WTC11 (cell line): ENCODE results near the gene MRPL54. TPM values are rescaled to one million over a fixed set of nuclear protein-coding genes. Genes with fewer than 3 reads are reported as not detected.

Experiments
- ATAC-seq: fragments of 200-7000 bp; cut with Tn5 transposase; 2 replicates; pipeline ENCODE4 v1.10.0; 2021; ENCODE audit warnings: mild to moderate bottlenecking, moderate library complexity
- Bru-seq: library from RNA; stranded (reverse); fragments of 400-500 nt; gene quantifications from one replicate; lab custom pipeline; 2021; lab: Mats Ljungman, UMichigan
- CTCF ChIA-PET: fragments of 300-600 bp; sonication (Branson Sonifier 250); formaldehyde crosslinking; loops from one replicate; lab custom pipeline; 2021; ENCODE audit warnings: antibody characterized with exemption; lab: Charles Lee
- POLR2A ChIA-PET: fragments of 350-600 bp; sonication (Branson Sonifier 250); formaldehyde crosslinking; loops from one replicate; lab custom pipeline; 2021; ENCODE audit warnings: antibody characterized with exemption; lab: Charles Lee
- DNase-seq: peaks from one replicate; pipeline ENCODE4 v3.0.0; 2021; ENCODE audit warnings: low spot score
- H3K27ac Mint-ChIP-seq: 2 replicates; pipeline ENCODE4 v1.8.0; 2021; ENCODE audit warnings: mixed read lengths
- H3K27me3 Mint-ChIP-seq: 2 replicates; pipeline ENCODE4 v1.8.0; 2021; ENCODE audit warnings: low read depth, mild to moderate bottlenecking, moderate library complexity, mixed read lengths
- H3K36me3 Mint-ChIP-seq: 2 replicates; pipeline ENCODE4 v1.8.0; 2021; ENCODE audit warnings: mixed read lengths
- H3K4me1 Mint-ChIP-seq: 2 replicates; pipeline ENCODE4 v1.8.0; 2022; ENCODE audit warnings: mixed read lengths
- H3K4me3 Mint-ChIP-seq: 2 replicates; pipeline ENCODE4 v1.8.0; 2021; ENCODE audit warnings: mild to moderate bottlenecking, moderate library complexity, mixed read lengths
- H3K9me3 Mint-ChIP-seq: 2 replicates; pipeline ENCODE4 v1.8.0; 2021; ENCODE audit warnings: mixed read lengths
- AFF4 ChIP-seq: sonication (generic); formaldehyde crosslinking; IDR thresholded peaks from 2 replicates; pipeline ENCODE4 v1.8.1; 2023; ENCODE audit warnings: mild to moderate bottlenecking, missing genetic modification reagents, borderline replicate concordance
- ATF3 ChIP-seq: sonication (generic); formaldehyde crosslinking; conservative IDR thresholded peaks from 2 replicates; pipeline ENCODE4 v1.8.1; 2022; ENCODE audit warnings: mild to moderate bottlenecking, missing genetic modification reagents
- CREM ChIP-seq: sonication (generic); formaldehyde crosslinking; IDR thresholded peaks from 2 replicates; pipeline ENCODE4 v1.8.1; 2022; ENCODE audit warnings: mild to moderate bottlenecking, missing genetic modification reagents, moderate library complexity
- CTCF ChIP-seq: fragments of 200-600 bp; IDR thresholded peaks from 2 replicates; pipeline ENCODE4 v1.8.0; 2022; ENCODE audit warnings: antibody characterized with exemption
- ESRRA ChIP-seq: sonication (generic); formaldehyde crosslinking; IDR thresholded peaks from 2 replicates; pipeline ENCODE4 v1.8.1; 2022; ENCODE audit warnings: mild to moderate bottlenecking, missing genetic modification reagents, borderline replicate concordance
- ETV6 ChIP-seq: sonication (generic); formaldehyde crosslinking; IDR thresholded peaks from 2 replicates; pipeline ENCODE4 v1.8.1; 2022; ENCODE audit warnings: mild to moderate bottlenecking, missing genetic modification reagents
- FOXK1 ChIP-seq: sonication (generic); formaldehyde crosslinking; IDR thresholded peaks from 2 replicates; pipeline ENCODE4 v1.8.0; 2022; ENCODE audit warnings: mild to moderate bottlenecking, moderate library complexity, missing genetic modification reagents
- FOXP1 ChIP-seq: sonication (generic); formaldehyde crosslinking; IDR thresholded peaks from 2 replicates; pipeline ENCODE4 v1.8.0; 2022; ENCODE audit warnings: missing genetic modification reagents, mild to moderate bottlenecking, moderate library complexity, borderline replicate concordance
- GABPB1 ChIP-seq: sonication (generic); formaldehyde crosslinking; IDR thresholded peaks from 2 replicates; pipeline ENCODE4 v1.8.1; 2023; ENCODE audit warnings: mild to moderate bottlenecking, missing genetic modification reagents
- GTF2I ChIP-seq: fragments of 250-450 bp; sonication (Bioruptor Pico); conservative IDR thresholded peaks from 2 replicates; pipeline ENCODE4 v1.4.0; 2021; ENCODE audit warnings: mild to moderate bottlenecking
- HMGA2 ChIP-seq: fragments of 250-450 bp; sonication (Bioruptor Pico); IDR thresholded peaks from 2 replicates; pipeline ENCODE4 v1.4.0; 2021; ENCODE audit warnings: mild to moderate bottlenecking, moderate library complexity
- NR1H2 ChIP-seq: sonication (generic); formaldehyde crosslinking; IDR thresholded peaks from 2 replicates; pipeline ENCODE4 v1.9.0; 2021; ENCODE audit warnings: mild to moderate bottlenecking, moderate library complexity, missing genetic modification reagents
- NR2C2 ChIP-seq: sonication (generic); formaldehyde crosslinking; IDR thresholded peaks from 2 replicates; pipeline ENCODE4 v1.8.0; 2022; ENCODE audit warnings: mild to moderate bottlenecking, missing genetic modification reagents
- OVOL2 ChIP-seq: fragments of 250-450 bp; sonication (Bioruptor Pico); IDR thresholded peaks from 2 replicates; pipeline ENCODE4 v1.9.0; 2021; ENCODE audit warnings: mild to moderate bottlenecking, borderline replicate concordance
- TEAD1 ChIP-seq: sonication (generic); formaldehyde crosslinking; IDR thresholded peaks from 2 replicates; pipeline ENCODE4 v1.8.0; 2022; ENCODE audit warnings: mild to moderate bottlenecking, missing genetic modification reagents
- USF2 ChIP-seq: sonication (generic); formaldehyde crosslinking; IDR thresholded peaks from 2 replicates; pipeline ENCODE4 v1.8.1; 2023; ENCODE audit warnings: mild to moderate bottlenecking, missing genetic modification reagents, moderate library complexity
- ZBTB21 ChIP-seq: sonication (generic); formaldehyde crosslinking; IDR thresholded peaks from 2 replicates; pipeline ENCODE4 v1.8.1; 2023; ENCODE audit warnings: mild to moderate bottlenecking, missing genetic modification reagents, borderline replicate concordance
- ZNF138 ChIP-seq: sonication (generic); formaldehyde crosslinking; conservative IDR thresholded peaks from 2 replicates; pipeline ENCODE4 v1.8.1; 2022; ENCODE audit warnings: mild to moderate bottlenecking, moderate library complexity, missing genetic modification reagents
- ZNF232 ChIP-seq: sonication (generic); formaldehyde crosslinking; IDR thresholded peaks from 2 replicates; pipeline ENCODE4 v1.8.0; 2022; ENCODE audit warnings: mild to moderate bottlenecking, missing genetic modification reagents
- ZNF263 ChIP-seq: sonication (generic); formaldehyde crosslinking; IDR thresholded peaks from 2 replicates; pipeline ENCODE4 v1.8.1; 2022; ENCODE audit warnings: low read depth, mild to moderate bottlenecking, moderate library complexity, missing genetic modification reagents
- ZNF671 ChIP-seq: fragments of 250-450 bp; sonication (Bioruptor Pico); IDR thresholded peaks from 2 replicates; pipeline ENCODE4 v1.8.0; 2021; ENCODE audit warnings: mild to moderate bottlenecking
- long read RNA-seq, 3 experiments: library from RNA in 1 of 3; library from capped mRNA in 1 of 3; library from polyadenylated mRNA in 1 of 3; unstranded in 2 of 3; stranded (forward) in 1 of 3; transcript quantifications; one replicate each; pipeline ENCODE4 v2.0.0, GENCODE V29; 2021
- total RNA-seq: library from RNA; stranded (reverse); gene quantifications from 3 replicates; pipeline ENCODE4 v1.2.3, GENCODE V29; 2021
- TF ChIP-seq, protein P1 (sequence below): sonication (generic); formaldehyde crosslinking; IDR thresholded peaks from 2 replicates; pipeline ENCODE4 v1.8.0; 2022; ENCODE audit warnings: mild to moderate bottlenecking, missing genetic modification reagents
- TF ChIP-seq, protein P2 (sequence below): sonication (generic); formaldehyde crosslinking; IDR thresholded peaks from 2 replicates; pipeline ENCODE4 v1.8.0; 2022; ENCODE audit warnings: mild to moderate bottlenecking, missing genetic modification reagents
- TF ChIP-seq, protein P3 (sequence below): sonication (generic); formaldehyde crosslinking; IDR thresholded peaks from 2 replicates; pipeline ENCODE4 v1.8.0; 2022; ENCODE audit warnings: mild to moderate bottlenecking, missing genetic modification reagents

Gene MRPL54
- total RNA-seq (60.9 to 65.3 TPM (median 62.3 TPM) in 3 replicates), Bru-seq, nascent RNA (percentile 55 among the genes with signal in this experiment)
- long read RNA-seq, experiment 1, transcript MRPL54-201 (3 exons, 626 nt) = major isoform, 31 of 32 reads
- long read RNA-seq, experiment 1, partial matches to known transcripts = 1 of 32 reads
- long read RNA-seq, experiment 1, other reads (novel, unspliced or antisense) = 0 of 32 reads
- long read RNA-seq, experiment 2, transcript MRPL54-201 (3 exons, 626 nt) = major isoform, 62 of 67 reads
- long read RNA-seq, experiment 2, partial matches to known transcripts = 4 of 67 reads
- long read RNA-seq, experiment 2, other reads (novel, unspliced or antisense) = 1 of 67 reads
- long read RNA-seq, experiment 3, partial matches to known transcripts = 0 of 5 reads
- long read RNA-seq, experiment 3, other reads (novel, unspliced or antisense) = 3 of 5 reads

- DNase-seq (peak; percentile 99), ATAC-seq (peak; percentile 91)
- Mint-ChIP-seq H3K4me3 (peak within 1 kb of the TSS; percentile 97), H3K4me1 (peaks cover 8% of the 10 kb centered on the region), H3K27me3 (peaks cover 3% of the 10 kb centered on the region; the same call in 1 of the 2 replicates), H3K27ac (peak within 1 kb of the TSS; percentile 95), H3K9me3 (no peaks in the 10 kb centered on the region), H3K36me3 (peaks cover 5% of the 10 kb centered on the region)
- CTCF ChIA-PET = interaction anchor here (0.6 to 3.1 kb wide), 25 partner anchors 8 to 1908 kb away, joined by 3 to 24 read pairs (median 4); partner anchors contain the start of genes ATCAY, DAPK3 and NMRK2
- POLR2A ChIA-PET = interaction anchor here (0.5 to 1.6 kb wide), 12 partner anchors 9 to 1543 kb away, joined by 3 to 6 read pairs (median 4); partner anchors contain the start of genes DAPK3 and EEF2
- TF ChIP-seq ZNF671 (CRISPR knock-in tag) (no peak), ZNF138 (CRISPR knock-in tag) (no peak), USF2 (0 out of 2 replicates have a peak, but pooled peaks have one; percentile 13), GTF2I (CRISPR knock-in tag) (peak; percentile 91), GABPB1 (CRISPR knock-in tag) (peak; percentile 84), FOXK1 (CRISPR knock-in tag) (peak; percentile 88), ZNF263 (no peak), NR2C2 (CRISPR knock-in tag) (no peak), AFF4 (CRISPR knock-in tag) (no peak), TEAD1 (CRISPR knock-in tag) (no peak), NR1H2 (CRISPR knock-in tag) (no peak), ETV6 (CRISPR knock-in tag) (peak; percentile 78), HMGA2 (CRISPR knock-in tag) (no peak), OVOL2 (CRISPR knock-in tag) (no peak), ATF3 (no peak), ZNF232 (CRISPR knock-in tag) (no peak), ZBTB21 (CRISPR knock-in tag) (no peak), ESRRA (no peak), FOXP1 (CRISPR knock-in tag) (no peak), CTCF (no peak), CREM (peak; percentile 69; the same call in 1 of the 2 replicates)
- TF ChIP-seq, protein P1, sequence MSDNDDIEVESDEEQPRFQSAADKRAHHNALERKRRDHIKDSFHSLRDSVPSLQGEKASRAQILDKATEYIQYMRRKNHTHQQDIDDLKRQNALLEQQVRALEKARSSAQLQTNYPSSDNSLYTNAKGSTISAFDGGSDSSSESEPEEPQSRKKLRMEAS (CRISPR knock-in tag) = peak; percentile 88
- TF ChIP-seq, protein P2, sequence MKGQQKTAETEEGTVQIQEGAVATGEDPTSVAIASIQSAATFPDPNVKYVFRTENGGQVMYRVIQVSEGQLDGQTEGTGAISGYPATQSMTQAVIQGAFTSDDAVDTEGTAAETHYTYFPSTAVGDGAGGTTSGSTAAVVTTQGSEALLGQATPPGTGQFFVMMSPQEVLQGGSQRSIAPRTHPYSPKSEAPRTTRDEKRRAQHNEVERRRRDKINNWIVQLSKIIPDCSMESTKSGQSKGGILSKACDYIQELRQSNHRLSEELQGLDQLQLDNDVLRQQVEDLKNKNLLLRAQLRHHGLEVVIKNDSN (CRISPR knock-in tag) = 0 out of 2 replicates have a peak, but pooled peaks have one; percentile 22
- TF ChIP-seq, protein P3, sequence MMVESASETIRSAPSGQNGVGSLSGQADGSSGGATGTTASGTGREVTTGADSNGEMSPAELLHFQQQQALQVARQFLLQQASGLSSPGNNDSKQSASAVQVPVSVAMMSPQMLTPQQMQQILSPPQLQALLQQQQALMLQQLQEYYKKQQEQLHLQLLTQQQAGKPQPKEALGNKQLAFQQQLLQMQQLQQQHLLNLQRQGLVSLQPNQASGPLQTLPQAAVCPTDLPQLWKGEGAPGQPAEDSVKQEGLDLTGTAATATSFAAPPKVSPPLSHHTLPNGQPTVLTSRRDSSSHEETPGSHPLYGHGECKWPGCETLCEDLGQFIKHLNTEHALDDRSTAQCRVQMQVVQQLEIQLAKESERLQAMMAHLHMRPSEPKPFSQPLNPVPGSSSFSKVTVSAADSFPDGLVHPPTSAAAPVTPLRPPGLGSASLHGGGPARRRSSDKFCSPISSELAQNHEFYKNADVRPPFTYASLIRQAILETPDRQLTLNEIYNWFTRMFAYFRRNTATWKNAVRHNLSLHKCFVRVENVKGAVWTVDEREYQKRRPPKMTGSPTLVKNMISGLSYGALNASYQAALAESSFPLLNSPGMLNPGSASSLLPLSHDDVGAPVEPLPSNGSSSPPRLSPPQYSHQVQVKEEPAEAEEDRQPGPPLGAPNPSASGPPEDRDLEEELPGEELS (CRISPR knock-in tag) = peak; percentile 58; the same call in 1 of the 2 replicates
Observed at GRCh38 chr19:3762501-3763459, at the start of gene MRPL54. Gene MRPL54, plus strand, starts transcription at chr19:3762682. Its CDS starts 19 bp downstream, at chr19:3762701.
